PC-9 (cell line): ENCODE measurements around the gene MRPS23. TPM values are rescaled to one million over a fixed set of nuclear protein-coding genes. Genes with fewer than 3 reads are reported as not detected.

ENCODE experiments used
- BruUV-seq: library from RNA; stranded (reverse); fragments of 400-500 nt; replicated peaks from 2 replicates; lab custom pipeline; 2021; lab: Mats Ljungman, UMichigan
- CTCF ChIA-PET: fragments of 300-600 bp; sonication (Branson Sonifier 250); formaldehyde crosslinking; loops from one replicate; lab custom pipeline; 2022; ENCODE audit warnings: antibody characterized with exemption; lab: Charles Lee
- POLR2A ChIA-PET: fragments of 300-600 bp; sonication (Branson Sonifier 250); formaldehyde crosslinking; loops from one replicate; lab custom pipeline; 2022; ENCODE audit warnings: antibody characterized with exemption; ENCODE audit not compliant: unreplicated experiment; lab: Charles Lee
- DNase-seq, 2 experiments: peaks; one replicate each; pipeline versions ENCODE4 v3.0.0 to v3.0.0-alpha.2; 2015 to 2022; ENCODE audit warnings: mixed read lengths in 1 of 2
- H2AFZ ChIP-seq: fragments of 200-600 bp; sonication (generic); 2 replicates; pipeline ENCODE4 v1.8.1; 2017; ENCODE audit warnings: antibody characterized with exemption
- H3F3A ChIP-seq: fragments of 200-600 bp; sonication (generic); 2 replicates; pipeline ENCODE4 v1.8.1; 2017; ENCODE audit warnings: antibody characterized with exemption, mild to moderate bottlenecking, low read depth; ENCODE audit not compliant: insufficient read depth
- H3K27ac ChIP-seq: fragments of 200-600 bp; sonication (generic); 2 replicates; pipeline ENCODE4 v1.6.1; 2016; ENCODE audit warnings: mixed run types
- H3K27me3 ChIP-seq: fragments of 200-600 bp; sonication (generic); 2 replicates; pipeline ENCODE4 v1.6.1; 2016; ENCODE audit warnings: low read depth, mixed run types; ENCODE audit not compliant: insufficient read depth
- H3K36me3 ChIP-seq: fragments of 200-600 bp; sonication (generic); 2 replicates; pipeline ENCODE4 v1.6.1; 2016; ENCODE audit warnings: low read depth, mixed run types
- H3K4me1 ChIP-seq: fragments of 200-600 bp; sonication (generic); replicated peaks from 2 replicates; pipeline ENCODE4 v1.6.1; 2016; ENCODE audit warnings: mixed run types; ENCODE audit not compliant: insufficient read depth
- H3K4me2 ChIP-seq: fragments of 200-600 bp; sonication (generic); 2 replicates; pipeline ENCODE4 v1.6.1; 2017; ENCODE audit warnings: mixed run types
- H3K4me3 ChIP-seq: fragments of 200-600 bp; sonication (generic); 2 replicates; pipeline ENCODE4 v1.6.1; 2016; ENCODE audit warnings: mixed run types
- H3K79me2 ChIP-seq: fragments of 200-600 bp; sonication (generic); 2 replicates; pipeline ENCODE4 v1.6.1; 2017; ENCODE audit warnings: low read depth, mixed run types
- H3K9me2 ChIP-seq: fragments of 200-600 bp; sonication (generic); 2 replicates; pipeline ENCODE4 v1.8.1; 2017; ENCODE audit warnings: mild to moderate bottlenecking; ENCODE audit not compliant: insufficient read depth
- H3K9me3 ChIP-seq: fragments of 200-600 bp; sonication (generic); 2 replicates; pipeline ENCODE4 v1.8.1; 2016; ENCODE audit warnings: low read depth; ENCODE audit not compliant: insufficient read depth
- H4K20me1 ChIP-seq: fragments of 200-600 bp; sonication (generic); 2 replicates; pipeline ENCODE4 v1.8.1; 2017; ENCODE audit not compliant: insufficient read depth
- EZH2 ChIP-seq: fragments of 200-600 bp; sonication (generic); IDR thresholded peaks from 2 replicates; pipeline ENCODE4 v1.8.0; 2017; ENCODE audit warnings: antibody characterized with exemption, low read depth
- intact Hi-C: fragments of 100-400 bp; cut with micrococcal nuclease; formaldehyde crosslinking; loops from one replicate; pipeline ENCODE4 v1.10.0; 2022; ENCODE audit not compliant: unreplicated experiment
- total RNA-seq: library from RNA; stranded (reverse); gene quantifications from 2 replicates; pipeline ENCODE4 v1.2.3, GENCODE V29; 2021
- TF ChIP-seq, protein P1 (sequence below): fragments of 200-600 bp; sonication (generic); conservative IDR thresholded peaks from 2 replicates; pipeline ENCODE4 v1.6.1; 2017; ENCODE audit warnings: mixed run types, antibody characterized with exemption, mild to moderate bottlenecking, moderate library complexity

The MRPS23 gene
- total RNA-seq, 1 experiment from 2014 or later: 49.7 TPM

GRCh38 chr17:57881783-57882351 lies 32.0 kb upstream of the MRPS23 start:
- H3K36me3 ChIP-seq: no peaks in the 10 kb centered on the region; the same call in 1 of the 2 replicates
- no peaks in the 10 kb centered on the region for H3K9me2 ChIP-seq
- H3K79me2 ChIP-seq: no peaks in the 10 kb centered on the region
- H3K4me3 ChIP-seq: no peak overlapping the region
- no peak overlapping the region for H3K4me2 ChIP-seq
- no peak for DNase-seq
- H3K9me3 ChIP-seq: no peaks in the 10 kb centered on the region
- intact Hi-C loops: no loop called here
- H4K20me1 ChIP-seq: no peaks in the 10 kb centered on the region
- H3K27ac ChIP-seq: no peak overlapping the region
- H3K27me3 ChIP-seq: no peaks in the 10 kb centered on the region
- peaks cover 16% of the 10 kb centered on the region for H3F3A ChIP-seq
- no peak for TF ChIP-seq EZH2
- TF ChIP-seq, protein P1, sequence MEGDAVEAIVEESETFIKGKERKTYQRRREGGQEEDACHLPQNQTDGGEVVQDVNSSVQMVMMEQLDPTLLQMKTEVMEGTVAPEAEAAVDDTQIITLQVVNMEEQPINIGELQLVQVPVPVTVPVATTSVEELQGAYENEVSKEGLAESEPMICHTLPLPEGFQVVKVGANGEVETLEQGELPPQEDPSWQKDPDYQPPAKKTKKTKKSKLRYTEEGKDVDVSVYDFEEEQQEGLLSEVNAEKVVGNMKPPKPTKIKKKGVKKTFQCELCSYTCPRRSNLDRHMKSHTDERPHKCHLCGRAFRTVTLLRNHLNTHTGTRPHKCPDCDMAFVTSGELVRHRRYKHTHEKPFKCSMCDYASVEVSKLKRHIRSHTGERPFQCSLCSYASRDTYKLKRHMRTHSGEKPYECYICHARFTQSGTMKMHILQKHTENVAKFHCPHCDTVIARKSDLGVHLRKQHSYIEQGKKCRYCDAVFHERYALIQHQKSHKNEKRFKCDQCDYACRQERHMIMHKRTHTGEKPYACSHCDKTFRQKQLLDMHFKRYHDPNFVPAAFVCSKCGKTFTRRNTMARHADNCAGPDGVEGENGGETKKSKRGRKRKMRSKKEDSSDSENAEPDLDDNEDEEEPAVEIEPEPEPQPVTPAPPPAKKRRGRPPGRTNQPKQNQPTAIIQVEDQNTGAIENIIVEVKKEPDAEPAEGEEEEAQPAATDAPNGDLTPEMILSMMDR: no peak
- peaks cover 31% of the 10 kb centered on the region for H3K4me1 ChIP-seq
- no TSS peak for BruUV-seq
- no peak overlapping the region for H2AFZ ChIP-seq
- ChIA-PET POLR2A (no interaction called here), CTCF (no interaction called here)

GRCh38 chr17:57881143-57881542 lies 31.3 kb upstream of the MRPS23 start:
- Histone ChIP-seq H3K9me3 (no peaks in the 10 kb centered on the region), H2AFZ (no peak overlapping the region), H3K27ac (no peak overlapping the region), H3K4me1 (peaks cover 39% of the 10 kb centered on the region), H3K79me2 (no peaks in the 10 kb centered on the region), H4K20me1 (no peaks in the 10 kb centered on the region), H3F3A (peaks cover 16% of the 10 kb centered on the region), H3K4me2 (no peak overlapping the region), H3K36me3 (no peaks in the 10 kb centered on the region; the same call in 1 of the 2 replicates), H3K9me2 (no peaks in the 10 kb centered on the region), H3K27me3 (no peaks in the 10 kb centered on the region), H3K4me3 (no peak overlapping the region)
- no peak for DNase-seq
- BruUV-seq: no TSS peak
- POLR2A ChIA-PET: no interaction called here
- CTCF ChIA-PET: no interaction called here
- intact Hi-C loops: no loop called here
- TF ChIP-seq EZH2: no peak
- TF ChIP-seq, protein P1: no peak

- no TSS peak for BruUV-seq
- DNase-seq: no peak
- Histone ChIP-seq H3K9me2 (no peaks in the 10 kb centered on the region), H3K27ac (0 out of 2 replicates have a peak overlapping the region, but pooled peaks have one; percentile 59), H3K27me3 (no peaks in the 10 kb centered on the region), H3K4me2 (0 out of 2 replicates have a peak overlapping the region, but pooled peaks have one; percentile 26), H3F3A (peaks cover 16% of the 10 kb centered on the region), H3K4me3 (no peak overlapping the region), H2AFZ (no peak overlapping the region), H3K9me3 (no peaks in the 10 kb centered on the region), H3K36me3 (no peaks in the 10 kb centered on the region; the same call in 1 of the 2 replicates), H3K4me1 (peaks cover 49% of the 10 kb centered on the region), H3K79me2 (no peaks in the 10 kb centered on the region), H4K20me1 (no peaks in the 10 kb centered on the region)
- intact Hi-C loops: no loop called here
- TF ChIP-seq, protein P1: no peak
- TF ChIP-seq EZH2: no peak
- ChIA-PET POLR2A (no interaction called here), CTCF (no interaction called here)
These were observed 30.2 kb upstream of the MRPS23 start for GRCh38 chr17:57880086-57880456.
